Activated T-cell treated with anti-CD3 and anti-CD28 coated beads, Interleukin-2, amount 50 U/mL, for 1 hour (primary cell): Measurements from ENCODE around the gene MACROD2.

Source experiments
- DNase-seq: peaks from one replicate; pipeline ENCODE4 v3.0.0-alpha.2; 2020

The MACROD2 gene

GRCh38 chr20:15205028-15205427 is 1209.7 kb downstream of the MACROD2 start:
- DNase-seq: no peak

GRCh38 chr20:15205719-15206118 is 1210.4 kb downstream of the MACROD2 start:
- no peak for DNase-seq

GRCh38 chr20:15209537-15209936 is 1214.2 kb downstream of the MACROD2 start:
- no peak for DNase-seq

GRCh38 chr20:15214051-15214450 is 1218.7 kb downstream of the MACROD2 start:
- no peak for DNase-seq

GRCh38 chr20:15220009-15220656 is 1224.8 kb downstream of the MACROD2 start:
- DNase-seq: no peak

GRCh38 chr20:15220778-15221565 is 1225.7 kb downstream of the MACROD2 start:
- no peak for DNase-seq

- DNase-seq: no peak
These were observed 1227.4 kb downstream of the MACROD2 start for GRCh38 chr20:15222502-15223330.

GRCh38 chr20:15224199-15224598 is 1228.9 kb downstream of the MACROD2 start:
- no peak for DNase-seq

GRCh38 chr20:15227102-15227501 is 1231.8 kb downstream of the MACROD2 start:
- DNase-seq: no peak

GRCh38 chr20:15232243-15232642 is 1236.9 kb downstream of the MACROD2 start:
- DNase-seq: no peak

- DNase-seq: no peak
These were observed 1240.3 kb downstream of the MACROD2 start for GRCh38 chr20:15235471-15236198.

- no peak for DNase-seq
These were observed 1241.5 kb downstream of the MACROD2 start for GRCh38 chr20:15236812-15237211.

GRCh38 chr20:15239542-15240206 is 1244.4 kb downstream of the MACROD2 start:
- no peak for DNase-seq

- DNase-seq: no peak
These were observed 1245.5 kb downstream of the MACROD2 start for GRCh38 chr20:15240801-15241200.

GRCh38 chr20:15241681-15242080 is 1246.4 kb downstream of the MACROD2 start:
- no peak for DNase-seq

GRCh38 chr20:15242773-15243172 is 1247.5 kb downstream of the MACROD2 start:
- DNase-seq: no peak

GRCh38 chr20:15245896-15246295 is 1250.6 kb downstream of the MACROD2 start:
- no peak for DNase-seq

- no peak for DNase-seq
These were observed 1253.5 kb downstream of the MACROD2 start for GRCh38 chr20:15248618-15249395.

- DNase-seq: no peak
These were observed 1255.9 kb downstream of the MACROD2 start for GRCh38 chr20:15251171-15251570.

- no peak for DNase-seq
These were observed 1257.0 kb downstream of the MACROD2 start for GRCh38 chr20:15252304-15252703.

GRCh38 chr20:15253431-15253830 is 1258.1 kb downstream of the MACROD2 start:
- no peak for DNase-seq
